Hematopoietic multipotent progenitor cell treated with erythropoietin and hydrocortisone succinate and interleukin-3 and kit ligand, for 8 days (in vitro differentiated cells): ENCODE measurements around the gene DNAH17.
A peak's percentile ranks its signal among the peaks of the same experiment; 100 is the strongest.

Experiments
- DNase-seq: peaks from one replicate; pipeline ENCODE4 v3.0.0-alpha.2; 2015

Gene DNAH17

DNA sequence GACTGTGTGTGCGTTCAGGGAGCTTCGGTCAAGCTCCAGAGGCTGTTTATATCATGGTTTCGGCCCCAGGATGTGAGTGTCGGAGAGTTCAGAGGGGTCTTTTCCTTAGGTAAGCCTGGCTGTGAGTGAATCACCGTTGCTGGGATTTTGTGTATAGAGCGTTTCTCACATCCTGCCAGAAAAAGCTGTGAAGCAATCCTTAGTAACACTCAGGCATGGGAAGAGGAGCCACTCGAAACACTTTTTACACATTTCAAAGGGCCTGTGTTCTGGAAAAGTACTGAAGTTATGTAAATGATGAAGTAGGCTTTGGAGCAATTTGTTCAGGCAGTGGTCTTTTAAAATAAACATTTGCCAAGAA, 198.1 kb downstream of the DNAH17 start:
- DNase-seq: no peak

DNA sequence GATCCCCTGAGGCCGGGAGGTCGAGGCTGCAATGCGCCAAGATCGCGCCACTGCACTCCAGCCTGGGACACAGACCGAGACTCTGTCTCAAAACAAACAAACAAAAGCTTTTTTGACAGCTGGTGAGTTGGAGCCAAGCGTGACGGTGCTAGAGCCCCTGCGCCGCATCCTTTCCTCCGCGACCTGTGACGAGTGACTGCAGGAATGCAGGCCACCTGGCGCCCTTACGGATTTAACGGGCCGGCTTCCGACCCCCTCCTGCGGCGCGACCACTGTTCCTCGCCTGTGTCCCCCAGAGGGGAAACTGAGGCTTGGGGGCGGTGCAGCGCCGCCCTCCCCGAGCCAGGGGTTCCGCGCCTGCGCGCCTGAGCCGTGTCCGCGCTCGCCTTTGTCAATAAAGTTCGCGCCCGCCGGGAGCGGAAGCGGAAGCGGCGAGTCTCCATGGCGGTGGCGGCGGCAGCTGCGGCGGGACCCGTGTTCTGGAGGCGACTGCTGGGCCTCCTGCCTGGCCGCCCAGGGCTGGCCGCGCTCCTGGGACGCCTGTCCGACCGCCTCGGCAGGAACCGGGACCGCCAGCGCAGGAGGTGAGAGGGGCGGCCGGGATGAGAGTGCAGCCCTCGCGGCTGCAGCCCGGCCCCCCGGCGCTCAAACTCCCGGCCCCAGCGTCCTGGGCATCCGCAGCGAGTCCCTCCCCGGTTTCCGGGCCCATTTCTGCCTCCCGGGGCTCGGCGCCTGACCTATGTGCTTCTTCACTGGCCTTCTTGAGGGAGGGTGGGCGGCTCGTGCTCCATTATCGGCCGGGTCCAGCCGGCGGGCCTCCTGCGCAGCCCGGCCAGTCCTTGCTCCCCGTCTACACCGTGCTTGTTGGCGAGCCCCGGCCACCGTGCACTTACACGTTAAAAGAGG, 198.7 kb downstream of the DNAH17 start, which contains the start of gene PGS1:
Gene PGS1, plus strand, starts transcription at position 425 of the 906 bp plus-strand sequence. Its CDS starts 17 bp downstream, at position 442.
- peak; percentile 74 for DNase-seq

DNA sequence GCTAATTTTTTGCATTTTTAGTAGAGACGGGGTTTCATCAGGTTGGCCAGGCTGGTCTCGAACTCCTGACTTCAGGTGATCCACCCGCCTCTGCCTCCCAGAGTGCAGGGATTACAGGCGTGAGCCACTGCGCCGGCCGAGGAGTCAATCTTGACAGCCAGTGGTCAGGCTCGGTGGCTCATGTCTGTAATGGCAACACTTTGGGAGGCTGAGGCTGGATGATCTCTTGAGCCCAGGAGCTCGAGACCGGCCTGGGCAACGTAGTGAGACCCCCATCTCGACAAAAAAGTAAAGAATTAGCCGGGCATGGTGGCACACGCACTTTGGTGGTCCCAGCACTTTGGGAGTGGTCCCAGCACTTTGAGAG, 199.4 kb downstream of the DNAH17 start:
- DNase-seq: no peak

DNA sequence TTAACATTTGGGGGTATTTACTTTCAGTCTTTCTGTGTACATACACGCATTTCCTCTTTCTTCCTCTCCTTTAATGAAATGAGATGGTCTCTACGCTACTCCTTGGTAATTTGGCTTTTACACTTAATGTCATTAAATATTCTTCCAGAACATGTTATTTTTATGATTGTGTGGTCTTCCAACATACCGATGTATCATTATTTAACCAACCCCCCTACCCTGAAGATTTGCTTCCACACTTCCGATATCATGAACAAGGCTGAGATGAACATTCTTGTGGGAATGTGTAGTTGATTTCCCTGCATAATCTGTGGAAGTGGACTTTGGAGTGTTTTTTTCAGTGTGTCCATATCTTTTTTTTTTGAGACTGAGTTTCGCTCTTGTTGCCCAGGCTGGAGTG, 201.0 kb downstream of the DNAH17 start:
- no peak for DNase-seq

DNA sequence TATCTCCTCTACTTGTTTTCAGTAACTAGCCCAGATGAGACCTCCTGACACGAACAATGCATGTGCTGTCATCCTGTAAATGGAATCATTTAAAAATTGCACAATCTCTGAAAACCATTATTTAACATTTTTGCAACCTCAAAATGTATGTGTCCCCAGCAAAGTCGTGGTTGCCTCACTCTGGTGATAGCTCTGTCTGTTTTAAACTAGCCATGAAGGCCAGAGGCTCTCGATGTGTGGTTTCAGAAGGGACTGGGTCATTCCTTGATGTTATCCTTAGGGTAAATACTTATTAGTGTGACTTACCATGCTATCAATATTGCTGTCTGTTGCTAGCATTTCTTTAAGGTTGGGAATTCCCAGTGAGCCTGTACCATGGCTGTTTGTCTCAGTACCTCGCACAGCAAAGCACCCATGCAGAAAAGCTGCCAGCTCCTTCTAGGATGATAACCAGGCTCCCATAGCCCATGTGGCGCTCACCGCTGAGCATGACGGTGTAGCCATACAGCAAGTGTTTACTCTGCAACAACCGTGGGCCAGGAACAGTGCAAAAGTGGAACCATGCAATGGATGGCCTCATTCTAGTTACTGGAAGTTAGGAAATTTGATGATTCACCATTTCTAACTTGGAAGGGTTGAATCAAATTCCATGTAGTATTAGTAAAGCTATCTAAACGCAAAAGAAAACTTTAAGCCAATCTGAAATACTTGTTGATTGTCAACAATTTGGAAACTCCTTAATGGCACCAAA, 201.6 kb downstream of the DNAH17 start:
- no peak for DNase-seq

DNA sequence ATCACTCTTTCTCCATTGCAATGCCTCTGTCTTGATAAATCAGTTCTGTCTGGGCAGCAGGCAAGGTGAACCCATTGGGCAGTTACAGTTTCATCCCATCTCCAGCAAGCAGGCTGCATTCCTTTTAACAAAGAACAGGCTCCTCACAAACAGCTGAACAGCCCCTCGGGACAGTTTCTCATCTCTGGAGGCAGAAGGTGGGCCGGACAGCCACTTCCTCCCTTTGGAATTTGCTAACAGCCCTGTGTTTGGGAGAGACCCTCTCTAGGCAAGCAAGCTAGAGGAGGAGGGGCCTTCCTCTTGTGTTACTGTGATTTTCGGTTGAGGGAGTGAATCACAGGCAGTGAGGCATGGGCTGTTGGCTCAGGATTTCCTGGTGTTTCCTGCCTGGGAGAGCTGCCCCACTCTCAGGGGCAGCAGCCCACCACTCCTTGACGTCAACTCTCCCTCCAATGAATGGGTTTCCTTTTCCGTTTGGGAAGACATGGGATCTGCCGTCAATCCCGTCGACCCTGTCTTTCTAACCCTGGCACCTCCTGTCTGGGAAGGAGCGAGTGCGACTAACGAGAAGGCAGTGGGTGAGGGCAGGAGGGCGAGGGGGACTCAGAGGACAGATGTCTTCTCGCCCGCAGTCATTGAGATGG, 202.4 kb downstream of the DNAH17 start:
- no peak for DNase-seq

DNA sequence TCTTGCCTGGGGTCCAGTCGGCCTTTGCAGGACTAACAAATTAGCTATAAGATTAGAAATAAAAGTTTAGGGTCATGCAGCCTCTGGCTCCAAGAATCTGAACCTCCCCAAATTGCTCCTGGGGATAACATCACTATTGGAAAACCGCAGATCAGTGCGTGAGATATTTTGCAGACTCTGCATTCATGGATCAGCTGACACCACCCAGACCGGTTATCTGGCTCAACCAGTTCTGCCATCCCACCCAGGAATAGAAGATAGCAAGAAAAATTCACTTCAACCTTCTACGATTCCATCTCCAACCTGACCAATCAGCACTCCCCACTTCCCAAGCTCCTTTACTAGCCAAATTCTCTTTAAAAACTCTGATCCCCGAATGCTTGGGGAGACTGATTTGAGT, 203.0 kb downstream of the DNAH17 start:
- DNase-seq: no peak
